ENCODE results near the gene LIMK2. TPM values are rescaled to one million over a fixed set of nuclear protein-coding genes. Genes with fewer than 3 reads are reported as not detected.
A peak's percentile ranks its signal among the peaks of the same experiment; 100 is the strongest.
"Not testable (repeated sequence)": the region's sequence is repeated elsewhere in the genome, so short reads cannot be mapped to it uniquely, and the experiment has no call there.

Gene LIMK2
- total RNA-seq, 2 donors from 2014 or later = 20.7 to 25.3 TPM

DNA sequence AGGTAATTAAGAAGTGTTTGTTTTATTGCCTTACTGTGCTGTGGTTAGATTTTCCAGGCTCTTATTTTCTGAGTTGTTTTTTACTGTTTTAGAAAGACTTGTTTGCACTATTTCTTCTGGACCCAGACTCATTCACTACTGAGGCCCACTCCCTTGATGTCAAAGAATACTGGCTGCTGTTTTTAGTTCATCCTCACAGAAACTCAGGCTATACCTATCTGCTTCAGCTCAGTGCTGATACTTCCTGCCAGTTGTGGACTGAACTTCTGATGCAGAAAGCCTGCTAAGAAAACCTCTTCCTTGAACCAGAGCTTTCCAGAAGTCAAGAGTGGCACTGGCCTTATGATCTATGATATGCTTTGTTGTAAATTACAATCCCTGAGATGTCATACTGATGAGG, 96.1 kb downstream of the LIMK2 start:
- Mint-ChIP-seq H3K27me3 (no peaks in the 10 kb centered on the region), H3K27ac (peak overlapping the region; percentile 73), H3K4me1 (peaks cover 24% of the 10 kb centered on the region), H3K4me3 (peak overlapping the region; percentile 33), H3K36me3 (ENCODE audit: low read depth) (peaks cover 4% of the 10 kb centered on the region)
- no peaks in the 10 kb centered on the region for H3K9me3 ChIP-seq (ENCODE audit: control insufficient read depth, low read length, poor library complexity, severe bottlenecking)
- DNase-seq (no peak), ATAC-seq (peak; percentile 52)

DNA sequence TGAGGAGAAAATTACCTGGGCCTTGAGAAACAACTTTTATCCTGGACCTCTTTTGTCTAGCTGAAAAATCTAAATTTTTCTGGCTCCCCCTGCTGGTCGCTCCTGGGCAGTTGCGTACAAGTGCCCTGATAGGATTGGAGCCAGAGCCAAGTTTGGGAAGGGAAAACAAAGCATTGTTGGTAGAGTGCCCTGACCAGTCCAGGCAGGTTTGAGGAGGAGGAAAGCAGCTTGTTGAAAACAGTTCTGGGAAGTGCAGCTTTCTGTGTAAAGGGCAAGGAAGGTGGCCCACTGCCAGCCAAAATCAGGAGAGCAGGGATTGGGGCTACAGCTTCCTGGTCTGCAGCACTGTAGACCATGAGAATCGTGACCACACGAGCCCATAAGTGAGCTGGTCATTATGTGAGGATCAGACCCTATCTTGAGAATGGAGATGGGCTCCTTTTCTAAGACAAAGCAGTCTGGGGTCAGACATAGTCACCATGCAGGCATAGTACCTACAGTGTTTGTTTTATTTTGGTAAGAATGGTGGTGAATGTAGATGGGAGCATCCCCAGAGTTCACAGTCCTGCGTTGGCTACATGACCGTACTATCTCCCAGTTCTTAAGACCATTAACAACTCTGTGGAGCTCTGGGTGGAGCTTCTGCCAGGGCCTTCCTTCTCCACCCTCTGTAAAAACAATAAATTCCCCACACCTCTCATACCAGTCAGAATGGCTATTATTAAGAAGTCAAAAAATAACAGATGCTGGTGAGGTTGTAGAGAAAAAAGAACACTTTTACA, 101.5 kb downstream of the LIMK2 start:
- Mint-ChIP-seq H3K27ac (no peak overlapping the region), H3K36me3 (ENCODE audit: low read depth) (peaks cover 6% of the 10 kb centered on the region), H3K4me1 (peaks cover 8% of the 10 kb centered on the region), H3K4me3 (no peak overlapping the region), H3K27me3 (no peaks in the 10 kb centered on the region)
- peak; percentile 76 for ATAC-seq
- H3K9me3 ChIP-seq (ENCODE audit: control insufficient read depth, low read length, poor library complexity, severe bottlenecking) = no peaks in the 10 kb centered on the region
- DNase-seq = peak; percentile 33 to 52 (median 36)

DNA sequence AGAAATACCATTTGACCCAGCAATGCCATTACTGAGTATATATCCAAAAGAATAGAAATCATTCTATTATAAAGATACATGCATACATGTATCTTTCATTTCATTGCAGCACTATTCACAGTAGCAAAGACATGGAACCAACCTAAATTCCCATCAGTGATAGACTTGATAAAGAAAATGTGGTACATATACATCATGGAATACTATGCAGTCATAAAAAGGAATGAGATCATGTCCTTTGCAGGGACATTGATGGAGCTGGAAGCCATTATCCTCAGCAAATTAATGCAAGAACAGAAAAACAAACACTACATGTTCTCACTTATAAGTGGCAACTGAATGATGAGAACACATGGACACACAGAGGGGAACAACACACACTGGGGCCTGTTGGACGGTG, 102.1 kb downstream of the LIMK2 start:
- not testable (repeated sequence) for H3K36me3 Mint-ChIP-seq (ENCODE audit: low read depth); H3K4me3 Mint-ChIP-seq; H3K4me1 Mint-ChIP-seq; H3K27me3 Mint-ChIP-seq; DNase-seq; H3K27ac Mint-ChIP-seq; ATAC-seq; H3K9me3 ChIP-seq (ENCODE audit: control insufficient read depth, low read length, poor library complexity, severe bottlenecking)

DNA sequence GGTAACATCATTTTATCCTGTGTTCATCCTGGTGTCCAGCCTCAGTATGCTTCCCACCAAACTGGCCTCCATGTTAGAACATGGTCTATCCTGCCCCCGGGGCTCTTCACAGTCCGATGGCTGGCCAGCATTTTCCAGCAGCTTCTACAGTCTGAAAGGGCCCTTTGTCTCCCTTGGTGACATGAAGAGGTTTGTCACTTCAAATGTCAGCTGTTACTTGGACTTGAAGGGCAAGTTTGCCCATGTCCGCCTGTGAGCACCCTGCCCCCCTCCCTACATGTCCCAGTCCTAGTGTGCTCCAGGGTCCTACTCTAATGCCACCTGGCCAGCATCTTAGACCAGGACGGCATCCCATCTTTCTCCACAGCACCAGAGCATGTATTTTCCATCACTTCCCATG, 109.3 kb downstream of the LIMK2 start:
- no peak for DNase-seq
- Mint-ChIP-seq H3K27me3 (no peaks in the 10 kb centered on the region), H3K27ac (no peak overlapping the region), H3K36me3 (ENCODE audit: low read depth) (peaks cover 12% of the 10 kb centered on the region), H3K4me3 (no peak overlapping the region), H3K4me1 (peaks cover 6% of the 10 kb centered on the region)
- H3K9me3 ChIP-seq (ENCODE audit: control insufficient read depth, low read length, poor library complexity, severe bottlenecking) = no peaks in the 10 kb centered on the region
- ATAC-seq = no peak

DNA sequence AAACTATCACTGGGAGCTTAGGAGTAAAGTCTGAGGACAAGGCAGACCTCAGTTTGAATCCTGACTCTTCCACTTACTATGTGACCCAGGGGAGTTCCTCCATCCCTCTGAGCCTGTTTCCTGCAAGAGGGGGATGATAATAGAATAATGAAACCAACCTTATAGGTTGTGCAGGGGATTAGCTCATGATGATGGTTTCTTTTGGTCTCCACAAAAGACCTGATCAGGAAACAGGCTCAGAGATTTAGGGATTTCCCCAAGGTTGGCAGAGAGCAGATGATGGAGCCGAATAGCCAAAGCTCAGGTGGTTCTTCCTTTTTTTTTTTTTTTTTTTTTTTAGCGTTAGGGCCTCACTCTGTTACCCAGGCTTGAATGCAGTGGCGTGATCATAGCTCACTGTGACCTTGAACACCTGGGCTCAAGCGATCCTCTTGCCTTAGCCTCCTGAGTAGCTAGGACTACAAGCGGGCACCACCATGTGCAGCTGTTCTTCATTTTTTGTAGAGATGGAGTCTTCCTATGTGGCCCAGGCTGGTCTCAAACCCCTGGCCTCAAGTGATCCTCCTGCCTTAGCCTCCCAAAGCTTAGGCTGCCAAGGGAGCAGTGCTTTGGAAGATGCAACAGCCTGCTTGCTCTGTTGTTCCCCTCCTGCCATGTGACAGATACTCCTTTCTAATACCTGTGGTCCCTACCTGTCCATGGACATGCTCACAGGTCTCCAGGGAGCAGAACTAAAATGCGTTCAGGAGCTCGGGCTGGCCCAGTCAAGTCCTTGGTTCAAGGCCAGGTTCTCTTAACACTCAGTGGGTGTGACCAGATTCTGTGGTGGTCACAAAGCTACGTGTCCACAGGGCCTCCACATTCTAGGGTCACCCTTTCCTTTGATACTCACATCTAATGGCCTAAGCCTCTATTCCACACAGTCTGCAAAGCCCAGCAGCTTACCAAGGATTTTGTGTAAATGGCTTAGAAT, 111.8 kb downstream of the LIMK2 start:
- no peak overlapping the region for H3K4me3 Mint-ChIP-seq
- H3K36me3 Mint-ChIP-seq (ENCODE audit: low read depth) = peaks cover 15% of the 10 kb centered on the region
- H3K27me3 Mint-ChIP-seq = no peaks in the 10 kb centered on the region
- ATAC-seq = peak; percentile 65
- peak overlapping the region; percentile 41 for H3K27ac Mint-ChIP-seq
- peaks cover 8% of the 10 kb centered on the region for H3K4me1 Mint-ChIP-seq
- DNase-seq = no peak
- H3K9me3 ChIP-seq (ENCODE audit: control insufficient read depth, low read length, poor library complexity, severe bottlenecking) = no peaks in the 10 kb centered on the region

DNA sequence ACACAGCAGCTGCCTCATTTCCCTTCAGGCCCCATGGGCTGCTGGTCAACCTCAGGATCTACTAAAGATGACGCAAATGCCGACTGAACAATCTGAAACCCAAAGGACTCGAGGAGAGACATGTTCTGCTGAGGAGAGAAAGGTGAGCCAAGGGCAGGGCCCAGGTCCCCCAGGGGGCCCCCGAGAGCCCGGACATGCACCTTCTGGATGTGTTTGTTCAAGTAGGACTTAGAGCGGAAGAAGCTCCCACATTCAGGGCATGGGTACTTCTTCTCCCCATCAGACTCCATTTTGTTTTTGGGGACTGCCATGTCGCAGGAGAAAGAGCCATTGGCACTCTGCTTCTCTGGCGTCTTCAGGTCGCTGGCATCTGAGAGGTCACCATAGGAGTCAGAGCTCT, 114.8 kb downstream of the LIMK2 start:
- DNase-seq (no peak), ATAC-seq (no peak)
- H3K36me3 Mint-ChIP-seq (ENCODE audit: low read depth) = peaks cover 17% of the 10 kb centered on the region
- peaks cover 8% of the 10 kb centered on the region for H3K4me1 Mint-ChIP-seq
- H3K27ac Mint-ChIP-seq = no peak overlapping the region
- H3K27me3 Mint-ChIP-seq = no peaks in the 10 kb centered on the region
- no peaks in the 10 kb centered on the region for H3K9me3 ChIP-seq (ENCODE audit: control insufficient read depth, low read length, poor library complexity, severe bottlenecking)
- no peak overlapping the region for H3K4me3 Mint-ChIP-seq

DNA sequence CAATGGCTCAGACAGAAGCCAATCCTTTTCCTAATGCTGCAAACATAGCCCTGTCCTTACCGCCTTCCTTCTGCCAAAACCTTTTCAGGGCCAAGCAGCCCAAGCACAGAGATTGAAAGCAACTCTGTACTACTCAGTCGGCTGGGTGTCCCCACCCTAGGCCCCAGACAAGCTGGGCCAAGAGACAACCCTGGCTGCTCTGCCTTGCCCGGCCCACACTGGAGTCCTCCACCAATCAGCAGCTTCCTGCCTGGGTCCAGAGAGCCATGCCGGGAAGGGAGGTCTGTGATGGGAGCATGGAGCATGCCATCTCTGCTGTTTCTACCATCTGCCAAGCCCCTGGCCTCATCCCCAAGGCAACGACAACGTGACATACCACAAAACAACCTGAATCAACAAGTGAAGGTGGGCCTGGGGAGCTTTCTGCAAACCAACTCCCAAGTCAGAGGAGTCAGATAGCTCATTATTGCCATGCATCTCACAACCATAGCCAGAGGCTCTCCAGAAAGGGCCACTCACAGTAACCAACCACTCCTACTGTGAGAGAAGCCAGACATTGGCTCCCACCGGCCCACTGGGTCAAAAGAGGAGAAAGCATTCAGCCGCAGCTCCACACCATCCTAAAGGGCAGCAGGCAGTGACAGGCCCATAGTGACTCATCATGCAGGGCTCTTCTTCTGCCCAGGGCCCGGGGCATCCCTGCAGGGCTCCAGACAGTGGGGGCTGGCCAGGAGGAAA, 115.9 kb downstream of the LIMK2 start:
- DNase-seq = no peak
- Mint-ChIP-seq H3K27ac (no peak overlapping the region), H3K4me1 (peaks cover 11% of the 10 kb centered on the region), H3K27me3 (no peaks in the 10 kb centered on the region), H3K36me3 (ENCODE audit: low read depth) (peaks cover 21% of the 10 kb centered on the region), H3K4me3 (no peak overlapping the region)
- H3K9me3 ChIP-seq (ENCODE audit: control insufficient read depth, low read length, poor library complexity, severe bottlenecking) = no peaks in the 10 kb centered on the region
- ATAC-seq = no peak

DNA sequence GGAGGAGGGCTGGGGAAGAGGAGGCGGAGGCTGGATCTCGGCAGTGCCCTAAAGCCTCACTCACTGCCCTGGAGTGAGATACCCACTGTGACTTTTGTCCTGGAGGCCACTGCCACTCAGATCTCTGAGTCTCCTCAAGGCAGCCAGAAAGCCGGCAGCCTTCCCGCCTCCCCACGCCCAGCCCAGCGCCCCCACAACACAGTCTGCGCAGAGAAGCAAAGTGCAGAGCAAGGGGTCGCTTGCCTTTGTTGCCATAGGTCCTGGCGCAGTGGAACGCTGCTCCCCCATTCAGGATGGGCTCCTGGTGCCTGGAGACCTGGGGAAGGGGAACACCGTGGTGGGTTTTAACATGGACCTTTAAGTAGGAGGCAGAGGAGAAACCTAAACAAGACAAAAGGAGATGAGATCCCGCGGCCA, 116.5 kb downstream of the LIMK2 start:
- DNase-seq (no peak), ATAC-seq (no peak)
- H3K27me3 Mint-ChIP-seq = no peaks in the 10 kb centered on the region
- H3K27ac Mint-ChIP-seq = no peak overlapping the region
- no peak overlapping the region for H3K4me3 Mint-ChIP-seq
- no peaks in the 10 kb centered on the region for H3K9me3 ChIP-seq (ENCODE audit: control insufficient read depth, low read length, poor library complexity, severe bottlenecking)
- H3K36me3 Mint-ChIP-seq (ENCODE audit: low read depth) = peaks cover 21% of the 10 kb centered on the region
- peaks cover 14% of the 10 kb centered on the region for H3K4me1 Mint-ChIP-seq

DNA sequence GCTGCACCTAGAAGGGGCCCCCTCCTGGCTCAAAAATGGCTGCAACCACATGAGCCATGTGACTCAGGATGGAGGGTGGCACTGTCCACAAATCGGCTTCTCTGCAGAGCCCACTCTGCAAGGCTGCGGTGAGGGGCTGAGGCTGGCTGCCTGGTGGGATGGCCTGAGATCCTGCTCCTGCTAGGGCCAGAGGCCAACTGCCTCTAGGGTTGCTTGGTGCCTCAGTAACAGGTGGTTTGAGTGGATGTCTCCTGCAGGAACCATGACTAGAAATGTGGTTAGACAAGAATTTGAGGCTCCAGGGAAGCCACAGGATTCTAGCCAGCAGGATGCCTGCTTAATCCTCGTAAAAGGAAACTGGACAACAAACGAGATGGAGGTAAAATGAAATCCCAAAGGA, 116.9 kb downstream of the LIMK2 start:
- Mint-ChIP-seq H3K27ac (no peak overlapping the region), H3K27me3 (no peaks in the 10 kb centered on the region), H3K36me3 (ENCODE audit: low read depth) (peaks cover 21% of the 10 kb centered on the region), H3K4me1 (peaks cover 17% of the 10 kb centered on the region), H3K4me3 (no peak overlapping the region)
- no peaks in the 10 kb centered on the region for H3K9me3 ChIP-seq (ENCODE audit: control insufficient read depth, low read length, poor library complexity, severe bottlenecking)
- ATAC-seq (no peak), DNase-seq (no peak)

Other genes starting within 250 kb of the LIMK2 start
- gene MORC2, start 243.5 kb upstream of the LIMK2 start, total RNA-seq = 10 to 100 TPM; 28.9 to 35.9 TPM
- gene TUG1, start 243.0 kb upstream of the LIMK2 start, total RNA-seq = 10 to 100 TPM; 78.9 to 82.9 TPM
- gene SMTN, start 131.0 kb upstream of the LIMK2 start, total RNA-seq = 1 to 10 TPM; 1.8 to 4.9 TPM
- gene SELENOM, start 104.7 kb upstream of the LIMK2 start, total RNA-seq = 10 to 100 TPM; 33.2 to 54.8 TPM
- gene INPP5J, start 89.3 kb upstream of the LIMK2 start, total RNA-seq = under 1 TPM in 1 of 2 donors, not detected in 1; 0.25 TPM
- not detected for gene PLA2G3, start 71.8 kb upstream of the LIMK2 start, total RNA-seq
- 10 to 100 TPM; 10.5 to 11.2 TPM for gene RNF185, start 52.1 kb upstream of the LIMK2 start, total RNA-seq
- gene PIK3IP1, start 80.2 kb downstream of the LIMK2 start, total RNA-seq = 100 to 1,000 TPM; 388 to 426 TPM
- 10 to 100 TPM; 35.0 to 38.9 TPM for gene PATZ1, start 134.0 kb downstream of the LIMK2 start, total RNA-seq
- gene DRG1, start 187.3 kb downstream of the LIMK2 start, total RNA-seq = 10 to 100 TPM; 33.2 to 50.9 TPM